Measurements from ENCODE around the gene SPON2.

The SPON2 gene

GRCh38 chr4:1172971-1173757, 781 bp upstream of the SPON2 start:
- no peak for DNase-seq (ENCODE audit: low read depth in 1 of 2, low spot score in 1 of 2)

- no peak for DNase-seq (ENCODE audit: low read depth in 1 of 2, low spot score in 1 of 2)
Observed at GRCh38 chr4:1171311-1172227, 814 bp downstream of the SPON2 start.

- DNase-seq (ENCODE audit: low read depth in 1 of 2, low spot score in 1 of 2): no peak
Observed at GRCh38 chr4:1170976-1171310, 1.4 kb downstream of the SPON2 start.

GRCh38 chr4:1170156-1170975, 2.0 kb downstream of the SPON2 start:
- DNase-seq (ENCODE audit: low read depth in 1 of 2, low spot score in 1 of 2): no peak

- no peak for DNase-seq (ENCODE audit: low read depth in 1 of 2, low spot score in 1 of 2)
Observed at GRCh38 chr4:1169691-1170096, 2.7 kb downstream of the SPON2 start.

GRCh38 chr4:1169171-1169671, 3.2 kb downstream of the SPON2 start:
- no peak for DNase-seq (ENCODE audit: low read depth in 1 of 2, low spot score in 1 of 2)

GRCh38 chr4:1168191-1169101, 3.9 kb downstream of the SPON2 start:
- no peak for DNase-seq (ENCODE audit: low read depth in 1 of 2, low spot score in 1 of 2)

GRCh38 chr4:1167244-1167949, 5.0 kb downstream of the SPON2 start:
- peak; percentile 64 to 88 for DNase-seq (ENCODE audit: low read depth in 1 of 2, low spot score in 1 of 2)

GRCh38 chr4:1166509-1167243, 5.7 kb downstream of the SPON2 start:
- DNase-seq (ENCODE audit: low read depth in 1 of 2, low spot score in 1 of 2): no peak

GRCh38 chr4:1164956-1165545, 7.3 kb downstream of the SPON2 start:
- no peak for DNase-seq (ENCODE audit: low read depth in 1 of 2, low spot score in 1 of 2)

- no peak for DNase-seq (ENCODE audit: low read depth in 1 of 2, low spot score in 1 of 2)
Observed at GRCh38 chr4:1164444-1164843, 7.9 kb downstream of the SPON2 start.

GRCh38 chr4:1164040-1164439, 8.3 kb downstream of the SPON2 start:
- DNase-seq (ENCODE audit: low read depth in 1 of 2, low spot score in 1 of 2): no peak

- DNase-seq (ENCODE audit: low read depth in 1 of 2, low spot score in 1 of 2): no peak
Observed at GRCh38 chr4:1160351-1160750, 12.0 kb downstream of the SPON2 start.

- DNase-seq (ENCODE audit: low read depth in 1 of 2, low spot score in 1 of 2): no peak
Observed at GRCh38 chr4:1156069-1156468, 16.3 kb downstream of the SPON2 start.

GRCh38 chr4:1155314-1155713, 17.1 kb downstream of the SPON2 start:
- DNase-seq (ENCODE audit: low read depth in 1 of 2, low spot score in 1 of 2): no peak

GRCh38 chr4:1154523-1155182, 17.7 kb downstream of the SPON2 start:
- no peak for DNase-seq (ENCODE audit: low read depth in 1 of 2, low spot score in 1 of 2)

GRCh38 chr4:1154126-1154522, 18.3 kb downstream of the SPON2 start:
- no peak for DNase-seq (ENCODE audit: low read depth in 1 of 2, low spot score in 1 of 2)

GRCh38 chr4:1153567-1154090, 18.8 kb downstream of the SPON2 start:
- no peak for DNase-seq (ENCODE audit: low read depth in 1 of 2, low spot score in 1 of 2)

Measured in activated CD4-positive, alpha-beta T cell treated with anti-CD3 and anti-CD28 coated beads, Interleukin-2, amount 50 U/mL, for 24 hours (primary cell).